ENCODE results near the gene SYNE1. TPM values are rescaled to one million over a fixed set of nuclear protein-coding genes. Genes with fewer than 3 reads are reported as not detected.

Gene SYNE1
- total and polyA plus RNA-seq, 2 of the 8 experiments (the other 6 are each of a cell fraction or from before 2014, with no cell fraction given) = 2.8 to 5.5 TPM

- no peak for TF ChIP-seq SUZ12 (IDR thresholded peaks at IDR 0.05; ENCODE audit: low read length)
- no peak for TF ChIP-seq CHD2 (IDR thresholded peaks at IDR 0.05; ENCODE audit: low read length)
- TF ChIP-seq PHF8 (conservative IDR thresholded peaks at IDR 0.05; ENCODE audit: low read depth, low read length) = no peak
- no peak for TF ChIP-seq TAF7 (optimal IDR thresholded peaks at IDR 0.05; ENCODE audit: borderline replicate concordance, low read depth, low read length)
- no peak for TF ChIP-seq BACH1 (IDR thresholded peaks at IDR 0.05; ENCODE audit: low read length)
- no peak for TF ChIP-seq CBX5 (IDR thresholded peaks at IDR 0.05; ENCODE audit: low read depth, low read length)
- no peak for TF ChIP-seq BRCA1 (IDR thresholded peaks at IDR 0.05; ENCODE audit: low read depth, low read length)
- TF ChIP-seq SP2 (IDR thresholded peaks at IDR 0.05; ENCODE audit: low read length) = no peak
These were observed 400.6 kb downstream of the SYNE1 start (continued) for GRCh38 chr6:152236370-152237097.

Measured in H1 (cell line).